VCaP (cell line): ENCODE data around the gene PRKCA.
A peak's percentile ranks its signal among the peaks of the same experiment; 100 is the strongest.

ENCODE experiments used
- H3K27ac ChIP-seq: fragments of 450-650 bp; 2 replicates; pipeline ENCODE4 v1.5.1; 2017
- CTCF ChIP-seq: fragments of 450-650 bp; conservative IDR thresholded peaks from 2 replicates; pipeline ENCODE4 v1.5.1; 2017; ENCODE audit warnings: mild to moderate bottlenecking, moderate library complexity

PRKCA gene

GRCh38 chr17:66720027-66720426 lies 417.6 kb downstream of the PRKCA start:
- no peak overlapping the region for H3K27ac ChIP-seq
- TF ChIP-seq CTCF: no peak

- H3K27ac ChIP-seq: no peak overlapping the region
- no peak for TF ChIP-seq CTCF
These were observed 418.2 kb downstream of the PRKCA start for GRCh38 chr17:66720567-66720966.

- TF ChIP-seq CTCF: no peak
- peak overlapping the region; percentile 92; the same call in 1 of the 2 replicates for H3K27ac ChIP-seq
These were observed 419.9 kb downstream of the PRKCA start for GRCh38 chr17:66722341-66722740.

GRCh38 chr17:66724581-66725341 lies 422.3 kb downstream of the PRKCA start:
- no peak for TF ChIP-seq CTCF
- peak overlapping the region; percentile 92 for H3K27ac ChIP-seq

GRCh38 chr17:66725438-66725837 lies 423.0 kb downstream of the PRKCA start:
- H3K27ac ChIP-seq: peak overlapping the region; percentile 92

- no peak for TF ChIP-seq CTCF
These were observed 423.5 kb downstream of the PRKCA start for GRCh38 chr17:66725956-66726355.

GRCh38 chr17:66726371-66726770 lies 424.0 kb downstream of the PRKCA start:
- peak overlapping the region; percentile 56; the same call in 1 of the 2 replicates for H3K27ac ChIP-seq
- TF ChIP-seq CTCF: no peak

More at GRCh38 chr17:66725956-66726355, 423.5 kb downstream of the PRKCA start:
- H3K27ac ChIP-seq: peak overlapping the region; percentile 92

GRCh38 chr17:66726846-66727245 lies 424.4 kb downstream of the PRKCA start:
- peak overlapping the region; percentile 56; the same call in 1 of the 2 replicates for H3K27ac ChIP-seq
- TF ChIP-seq CTCF: no peak
